ENCODE results near the gene CDH4. TPM values are rescaled to one million over a fixed set of nuclear protein-coding genes. Genes with fewer than 3 reads are reported as not detected.

CDH4 gene
- total RNA-seq, 1 donor from 2014 or later = 2.9 TPM

DNA sequence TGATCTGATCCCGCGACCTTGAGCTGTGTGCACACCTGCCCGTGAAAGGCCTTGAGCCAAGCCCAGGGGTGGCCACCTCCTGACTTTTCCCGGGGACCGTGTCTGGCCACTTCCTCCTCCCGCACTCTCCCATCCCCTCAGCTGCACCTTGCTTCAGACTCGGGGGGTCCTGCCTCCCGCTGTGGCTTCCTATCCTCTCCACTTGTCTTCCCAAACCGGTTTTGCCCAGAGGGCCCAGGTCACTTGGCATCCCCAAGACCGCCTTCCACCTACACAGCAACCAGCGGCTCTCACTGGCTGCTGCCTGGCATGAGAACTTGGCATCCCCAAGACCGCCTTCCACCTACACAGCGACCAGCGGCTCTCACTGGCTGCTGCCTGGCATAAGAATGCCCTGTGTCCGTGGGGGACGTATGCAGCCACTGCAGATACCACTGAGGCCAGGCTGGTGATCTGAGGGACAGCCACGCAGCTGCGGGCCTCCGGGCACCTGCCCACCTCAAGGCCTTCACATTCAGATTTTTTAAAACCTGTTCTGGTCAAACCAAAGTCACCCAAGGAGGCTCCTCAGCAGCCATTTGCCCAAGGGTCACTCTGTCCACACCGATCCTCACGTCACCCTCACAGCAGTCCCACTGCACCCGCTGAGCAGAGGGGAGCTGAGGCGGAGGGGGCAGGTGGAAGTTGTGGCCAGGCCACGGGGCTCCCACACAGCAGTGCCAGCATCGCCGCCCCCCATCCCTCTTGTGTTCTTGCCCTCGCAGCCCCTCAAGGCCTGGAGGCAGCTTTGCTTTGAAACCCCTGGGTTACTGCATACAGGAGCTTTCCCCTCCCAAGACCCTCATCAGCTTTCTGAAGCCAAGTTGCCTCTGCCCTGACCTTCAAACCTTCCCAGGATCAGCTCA, 568.1 kb downstream of the CDH4 start:
- H3K9me3 ChIP-seq (ENCODE audit: low read depth) = no peaks in the 10 kb centered on the region
- no peak overlapping the region for H3K9ac ChIP-seq
- H3K27me3 Mint-ChIP-seq (ENCODE audit: insufficient read depth, low read depth) = peaks cover 4% of the 10 kb centered on the region
- peaks cover 3% of the 10 kb centered on the region for H3K4me1 ChIP-seq
- H3F3A ChIP-seq (ENCODE audit: low read depth) = no peaks in the 10 kb centered on the region
- no peaks in the 10 kb centered on the region for H3K36me3 Mint-ChIP-seq
- H3K4me2 ChIP-seq = no peak overlapping the region
- H3K27ac ChIP-seq = no peak overlapping the region
- no peak overlapping the region for H3K4me3 Mint-ChIP-seq
- no peak for DNase-seq (ENCODE audit: low spot score)
- no peaks in the 10 kb centered on the region for H3K9me3 Mint-ChIP-seq
- no peak overlapping the region for H3K4me3 ChIP-seq
- no peaks in the 10 kb centered on the region for H3K27me3 ChIP-seq
- H3K4me1 Mint-ChIP-seq = peaks cover 13% of the 10 kb centered on the region
- TF ChIP-seq EZH2phosphoT487 (IDR thresholded peaks at IDR 0.05) (no peak), EZH2 (IDR thresholded peaks at IDR 0.05) (no peak)
- TF ChIP-seq, protein P1, sequence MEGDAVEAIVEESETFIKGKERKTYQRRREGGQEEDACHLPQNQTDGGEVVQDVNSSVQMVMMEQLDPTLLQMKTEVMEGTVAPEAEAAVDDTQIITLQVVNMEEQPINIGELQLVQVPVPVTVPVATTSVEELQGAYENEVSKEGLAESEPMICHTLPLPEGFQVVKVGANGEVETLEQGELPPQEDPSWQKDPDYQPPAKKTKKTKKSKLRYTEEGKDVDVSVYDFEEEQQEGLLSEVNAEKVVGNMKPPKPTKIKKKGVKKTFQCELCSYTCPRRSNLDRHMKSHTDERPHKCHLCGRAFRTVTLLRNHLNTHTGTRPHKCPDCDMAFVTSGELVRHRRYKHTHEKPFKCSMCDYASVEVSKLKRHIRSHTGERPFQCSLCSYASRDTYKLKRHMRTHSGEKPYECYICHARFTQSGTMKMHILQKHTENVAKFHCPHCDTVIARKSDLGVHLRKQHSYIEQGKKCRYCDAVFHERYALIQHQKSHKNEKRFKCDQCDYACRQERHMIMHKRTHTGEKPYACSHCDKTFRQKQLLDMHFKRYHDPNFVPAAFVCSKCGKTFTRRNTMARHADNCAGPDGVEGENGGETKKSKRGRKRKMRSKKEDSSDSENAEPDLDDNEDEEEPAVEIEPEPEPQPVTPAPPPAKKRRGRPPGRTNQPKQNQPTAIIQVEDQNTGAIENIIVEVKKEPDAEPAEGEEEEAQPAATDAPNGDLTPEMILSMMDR (IDR thresholded peaks at IDR 0.05) = no peak
- no peaks in the 10 kb centered on the region for H4K20me1 ChIP-seq (ENCODE audit: low read depth)
- H3K79me2 ChIP-seq (ENCODE audit: low read depth) = no peaks in the 10 kb centered on the region
- no peak overlapping the region for H2AFZ ChIP-seq (replicated peaks)
- no peaks in the 10 kb centered on the region for H3K36me3 ChIP-seq
- peak overlapping the region; percentile 78 for H3K27ac Mint-ChIP-seq

- peaks cover 6% of the 10 kb centered on the region for H3K27me3 Mint-ChIP-seq (ENCODE audit: insufficient read depth, low read depth)
- no peak for DNase-seq (ENCODE audit: low spot score)
- TF ChIP-seq EZH2phosphoT487 (IDR thresholded peaks at IDR 0.05) (no peak), EZH2 (IDR thresholded peaks at IDR 0.05) (no peak)
- TF ChIP-seq, protein P1 (IDR thresholded peaks at IDR 0.05) = no peak
These were observed 569.7 kb downstream of the CDH4 start for GRCh38 chr20:61821735-61822134.

GRCh38 chr20:61822396-61822795, 570.3 kb downstream of the CDH4 start:
- Mint-ChIP-seq H3K4me1 (peaks cover 11% of the 10 kb centered on the region), H3K4me3 (no peak overlapping the region), H3K36me3 (no peaks in the 10 kb centered on the region), H3K9me3 (peaks cover 9% of the 10 kb centered on the region), H3K27ac (no peak overlapping the region), H3K27me3 (ENCODE audit: insufficient read depth, low read depth) (peaks cover 6% of the 10 kb centered on the region)
- Histone ChIP-seq H2AFZ (replicated peaks) (no peak overlapping the region), H3F3A (ENCODE audit: low read depth) (no peaks in the 10 kb centered on the region), H3K4me2 (no peak overlapping the region), H3K9me3 (ENCODE audit: low read depth) (no peaks in the 10 kb centered on the region), H3K4me3 (no peak overlapping the region), H3K79me2 (ENCODE audit: low read depth) (no peaks in the 10 kb centered on the region), H3K27me3 (peaks cover 3% of the 10 kb centered on the region), H3K9ac (no peak overlapping the region), H3K36me3 (no peaks in the 10 kb centered on the region), H3K27ac (no peak overlapping the region), H3K4me1 (no peaks in the 10 kb centered on the region), H4K20me1 (ENCODE audit: low read depth) (no peaks in the 10 kb centered on the region)
- TF ChIP-seq EZH2phosphoT487 (IDR thresholded peaks at IDR 0.05) (no peak), EZH2 (IDR thresholded peaks at IDR 0.05) (no peak)
- TF ChIP-seq, protein P1 (IDR thresholded peaks at IDR 0.05) = no peak
- no peak for DNase-seq (ENCODE audit: low spot score)

More at GRCh38 chr20:61821735-61822134, 569.7 kb downstream of the CDH4 start:
- no peaks in the 10 kb centered on the region for H3K36me3 ChIP-seq
- no peaks in the 10 kb centered on the region for H3K9me3 ChIP-seq (ENCODE audit: low read depth)
- peaks cover 2% of the 10 kb centered on the region for H3K9me3 Mint-ChIP-seq
- no peak overlapping the region for H3K4me3 Mint-ChIP-seq
- no peak overlapping the region for H2AFZ ChIP-seq (replicated peaks)
- H3K27ac Mint-ChIP-seq = no peak overlapping the region
- H3F3A ChIP-seq (ENCODE audit: low read depth) = no peaks in the 10 kb centered on the region
- no peak overlapping the region for H3K4me2 ChIP-seq
- no peaks in the 10 kb centered on the region for H3K4me1 ChIP-seq
- H3K4me3 ChIP-seq = no peak overlapping the region
- H3K4me1 Mint-ChIP-seq = peaks cover 13% of the 10 kb centered on the region
- H3K36me3 Mint-ChIP-seq = no peaks in the 10 kb centered on the region
- no peaks in the 10 kb centered on the region for H3K79me2 ChIP-seq (ENCODE audit: low read depth)
- H3K27me3 ChIP-seq = no peaks in the 10 kb centered on the region
- H4K20me1 ChIP-seq (ENCODE audit: low read depth) = no peaks in the 10 kb centered on the region
- H3K9ac ChIP-seq = no peak overlapping the region
- no peak overlapping the region for H3K27ac ChIP-seq

Measured in neural progenitor cell (in vitro differentiated cells).